ENCODE measurements around the gene IL22RA1.

Gene IL22RA1

DNA sequence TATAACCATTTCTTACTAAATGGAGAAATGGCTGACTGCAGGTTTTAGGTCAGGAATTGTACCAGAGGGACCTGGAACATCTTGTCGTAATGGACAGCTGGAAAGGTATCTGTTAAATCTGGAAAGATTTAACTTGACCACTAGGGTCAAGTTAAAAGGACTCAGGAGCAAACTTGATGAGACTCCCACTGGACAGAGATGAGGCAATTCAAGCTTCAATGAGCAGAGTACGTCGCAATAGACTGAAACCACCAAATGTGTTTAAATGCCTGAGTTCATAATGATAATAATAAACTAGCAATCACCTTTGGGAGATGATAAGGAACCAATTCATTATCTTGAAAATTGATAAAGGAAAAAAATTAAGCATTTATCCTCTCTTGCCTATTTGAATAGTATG, 35.5 kb upstream of the IL22RA1 start:
- no peak overlapping the region for H3K4me3 ChIP-seq (ENCODE audit: low read depth, low read length)
- no peak for DNase-seq (ENCODE audit: low read depth)
- TF ChIP-seq, protein P1, sequence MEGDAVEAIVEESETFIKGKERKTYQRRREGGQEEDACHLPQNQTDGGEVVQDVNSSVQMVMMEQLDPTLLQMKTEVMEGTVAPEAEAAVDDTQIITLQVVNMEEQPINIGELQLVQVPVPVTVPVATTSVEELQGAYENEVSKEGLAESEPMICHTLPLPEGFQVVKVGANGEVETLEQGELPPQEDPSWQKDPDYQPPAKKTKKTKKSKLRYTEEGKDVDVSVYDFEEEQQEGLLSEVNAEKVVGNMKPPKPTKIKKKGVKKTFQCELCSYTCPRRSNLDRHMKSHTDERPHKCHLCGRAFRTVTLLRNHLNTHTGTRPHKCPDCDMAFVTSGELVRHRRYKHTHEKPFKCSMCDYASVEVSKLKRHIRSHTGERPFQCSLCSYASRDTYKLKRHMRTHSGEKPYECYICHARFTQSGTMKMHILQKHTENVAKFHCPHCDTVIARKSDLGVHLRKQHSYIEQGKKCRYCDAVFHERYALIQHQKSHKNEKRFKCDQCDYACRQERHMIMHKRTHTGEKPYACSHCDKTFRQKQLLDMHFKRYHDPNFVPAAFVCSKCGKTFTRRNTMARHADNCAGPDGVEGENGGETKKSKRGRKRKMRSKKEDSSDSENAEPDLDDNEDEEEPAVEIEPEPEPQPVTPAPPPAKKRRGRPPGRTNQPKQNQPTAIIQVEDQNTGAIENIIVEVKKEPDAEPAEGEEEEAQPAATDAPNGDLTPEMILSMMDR (IDR thresholded peaks at IDR 0.05; ENCODE audit: low read depth, low read length, missing control alignments) = no peak
- in situ Hi-C loops (cut with HindIII; ENCODE audit: low sequenced_read_pairs) = no loop called here

DNA sequence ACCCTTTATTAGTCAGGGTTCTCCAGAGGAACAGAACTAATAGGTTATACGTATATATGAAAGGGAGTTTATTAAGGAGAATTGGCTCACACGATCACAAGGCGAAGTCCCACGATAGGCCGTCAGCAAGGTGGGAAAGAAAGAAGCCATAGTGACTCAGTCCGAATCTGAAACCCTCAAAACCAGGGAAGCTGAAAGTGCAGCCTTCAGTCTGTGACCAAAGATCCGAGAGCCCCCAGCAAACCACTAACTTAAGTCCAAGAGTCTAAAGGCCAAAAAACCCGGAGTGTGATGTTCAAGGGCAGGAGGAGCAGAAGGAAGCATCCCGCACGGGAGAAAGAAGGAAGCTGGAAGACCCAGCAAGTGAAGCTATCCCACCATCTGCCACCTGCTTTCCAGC, 34.2 kb upstream of the IL22RA1 start:
- DNase-seq (ENCODE audit: low read depth) = no peak
- TF ChIP-seq, protein P1 (IDR thresholded peaks at IDR 0.05; ENCODE audit: low read depth, low read length, missing control alignments) = no peak
- no peak overlapping the region for H3K4me3 ChIP-seq (ENCODE audit: low read depth, low read length)
- in situ Hi-C loops (cut with HindIII; ENCODE audit: low sequenced_read_pairs) = no loop called here

DNA sequence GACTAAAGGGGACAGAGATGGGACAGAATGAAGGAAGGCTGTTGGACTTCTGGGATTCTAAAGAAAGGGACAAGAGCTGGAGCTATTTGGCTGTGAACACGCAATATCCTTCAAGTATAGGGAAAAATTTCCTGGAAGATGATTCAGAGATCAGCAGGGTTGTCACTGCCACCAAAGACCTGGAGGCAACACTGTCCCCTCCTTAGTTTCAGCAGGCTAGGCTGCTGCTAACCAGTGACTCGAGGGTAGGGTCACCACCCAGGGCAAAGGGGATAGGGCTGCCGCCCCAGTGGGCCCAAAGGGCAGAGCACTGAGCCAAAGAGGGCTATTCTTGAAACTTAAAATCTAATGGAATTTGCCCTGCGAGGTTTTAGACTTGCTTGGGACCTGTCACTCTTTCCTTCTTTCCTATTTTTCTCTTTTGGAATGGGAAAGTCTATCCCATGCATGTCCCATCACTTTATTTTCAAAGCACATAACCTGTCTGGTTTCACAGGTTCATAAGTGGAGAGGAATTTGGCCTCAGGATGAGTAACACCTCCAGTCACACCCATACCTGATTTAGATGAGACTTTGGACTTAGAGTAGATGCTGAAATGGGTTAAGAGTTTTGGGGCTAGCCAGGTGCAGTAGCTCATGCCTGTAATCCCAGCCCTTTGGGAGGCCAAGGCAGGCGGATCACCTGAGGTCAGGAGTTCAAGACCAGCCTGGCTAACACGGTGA, 32.3 kb upstream of the IL22RA1 start:
- no peak overlapping the region for H3K4me3 ChIP-seq (ENCODE audit: low read depth, low read length)
- in situ Hi-C loops (cut with HindIII; ENCODE audit: low sequenced_read_pairs) = no loop called here
- no peak for DNase-seq (ENCODE audit: low read depth)
- TF ChIP-seq, protein P1 (IDR thresholded peaks at IDR 0.05; ENCODE audit: low read depth, low read length, missing control alignments) = no peak

DNA sequence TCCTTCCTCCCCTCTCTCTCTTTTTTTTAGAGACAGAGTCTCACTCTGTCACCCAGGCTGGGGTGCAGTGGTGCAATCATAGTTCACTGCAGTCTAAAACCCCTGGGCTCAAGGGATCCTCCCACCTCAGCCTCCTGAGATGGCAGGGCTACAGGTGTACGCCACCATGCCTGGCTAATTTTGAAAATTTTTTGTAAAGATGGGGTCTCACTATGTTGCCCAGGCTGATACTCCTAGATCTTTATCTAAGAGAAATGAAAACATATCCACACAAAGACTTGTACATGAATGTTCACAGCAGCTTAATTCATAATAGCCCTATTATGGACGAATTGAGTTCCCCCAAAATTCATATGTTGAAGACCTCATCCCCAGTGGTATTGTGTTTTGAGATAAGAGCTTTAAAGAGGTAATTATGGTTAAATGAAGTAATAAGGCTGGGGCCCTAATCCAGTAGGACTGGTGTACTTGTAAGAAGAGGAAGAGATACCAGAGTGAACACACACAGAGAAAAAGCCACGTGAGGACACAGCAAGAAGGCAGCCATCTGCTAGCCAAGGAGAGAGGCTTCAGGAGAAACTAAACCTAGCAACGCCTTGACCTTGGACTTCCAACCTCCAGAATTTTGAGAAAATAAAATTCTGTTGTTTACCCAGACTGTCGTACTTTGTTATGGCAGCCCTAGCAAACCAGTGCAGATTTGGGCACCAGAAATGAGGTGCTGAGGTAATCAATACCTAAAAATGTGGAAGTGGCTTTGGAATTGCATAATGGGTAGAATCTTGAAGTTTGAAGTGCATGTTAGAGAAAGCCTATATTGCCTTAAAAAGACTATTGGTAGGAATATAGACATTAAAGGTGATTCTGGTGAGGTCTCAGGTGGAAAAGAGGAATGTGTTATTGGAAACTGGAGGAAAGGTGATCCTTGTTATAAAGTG, 31.0 kb upstream of the IL22RA1 start:
- in situ Hi-C loops (cut with HindIII; ENCODE audit: low sequenced_read_pairs) = no loop called here
- no peak overlapping the region for H3K4me3 ChIP-seq (ENCODE audit: low read depth, low read length)
- DNase-seq (ENCODE audit: low read depth) = no peak
- TF ChIP-seq, protein P1 (IDR thresholded peaks at IDR 0.05; ENCODE audit: low read depth, low read length, missing control alignments) = no peak

DNA sequence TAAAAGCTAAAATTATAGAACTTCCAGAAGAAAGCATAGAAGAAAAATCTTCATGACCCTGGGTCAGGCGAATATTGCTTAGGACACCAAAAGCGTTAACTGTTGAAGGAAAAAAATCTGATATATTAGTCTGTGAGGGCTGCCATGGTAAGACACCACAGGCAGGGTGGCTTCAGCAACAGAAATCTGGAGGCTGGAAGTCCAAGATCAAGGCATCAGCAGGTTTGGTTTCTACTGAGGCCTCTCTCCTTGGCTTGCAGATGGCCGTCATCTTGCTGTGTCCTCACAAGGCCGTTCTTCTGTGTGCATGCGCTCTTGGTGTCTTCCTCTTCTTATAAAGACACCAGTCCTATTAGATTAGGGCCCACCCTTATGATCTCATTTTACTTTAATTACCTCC, 29.7 kb upstream of the IL22RA1 start:
- in situ Hi-C loops (cut with HindIII; ENCODE audit: low sequenced_read_pairs) = no loop called here
- H3K4me3 ChIP-seq (ENCODE audit: low read depth, low read length) = no peak overlapping the region
- TF ChIP-seq, protein P1 (IDR thresholded peaks at IDR 0.05; ENCODE audit: low read depth, low read length, missing control alignments) = no peak
- DNase-seq (ENCODE audit: low read depth) = no peak

DNA sequence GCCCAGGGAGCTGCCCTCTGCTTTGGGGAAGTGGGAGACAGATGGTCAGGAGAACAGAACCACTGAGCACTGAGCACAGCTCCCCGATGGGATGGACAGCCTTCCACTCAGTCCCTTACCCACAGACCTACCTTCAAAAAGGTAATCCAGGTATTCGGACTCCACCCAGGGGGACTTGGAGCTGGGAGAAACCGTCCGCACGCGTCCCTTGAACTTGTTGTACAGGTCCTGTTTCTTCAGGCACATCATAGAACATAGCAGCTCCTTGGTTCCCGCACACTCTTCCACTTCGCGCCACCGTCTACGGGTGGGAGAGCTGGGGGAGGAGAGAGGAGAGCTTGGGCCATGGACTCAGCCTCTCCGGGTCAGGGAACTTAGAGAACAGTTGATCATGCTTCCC, 26.3 kb upstream of the IL22RA1 start:
- no peak for DNase-seq (ENCODE audit: low read depth)
- in situ Hi-C loops (cut with HindIII; ENCODE audit: low sequenced_read_pairs) = no loop called here
- TF ChIP-seq, protein P1 (IDR thresholded peaks at IDR 0.05; ENCODE audit: low read depth, low read length, missing control alignments) = no peak
- H3K4me3 ChIP-seq (ENCODE audit: low read depth, low read length) = no peak overlapping the region

All from astrocyte of the cerebellum (primary cell).